ENCODE measurements around the gene ROGDI. TPM values are rescaled to one million over a fixed set of nuclear protein-coding genes. Genes with fewer than 3 reads are reported as not detected.

The ROGDI gene
- total and polyA plus RNA-seq, 2 of the 13 experiments (the other 11 are each of a cell fraction or from before 2014, with no cell fraction given): 19.2 to 42.1 TPM

DNA sequence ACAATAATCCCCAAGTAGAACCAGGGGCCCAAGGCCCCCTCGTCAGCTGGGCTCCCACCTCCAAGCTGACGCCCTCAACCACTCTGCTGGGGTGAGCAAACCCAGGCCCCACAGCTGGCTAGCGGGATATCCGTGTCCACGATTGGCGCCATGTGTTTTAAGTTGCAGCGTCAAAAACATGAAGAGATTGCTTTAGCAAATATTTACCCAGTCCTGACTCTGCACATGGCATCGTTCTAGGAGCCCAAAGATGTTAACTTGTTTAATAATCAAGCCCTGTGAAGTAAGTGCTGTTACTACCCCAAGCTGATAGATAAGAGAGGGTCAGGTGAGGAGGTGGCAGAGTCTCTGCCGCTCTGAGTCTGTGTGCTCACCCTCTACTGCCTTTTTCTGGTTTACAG is 13.9 kb downstream of the ROGDI start (continued):
- TF ChIP-seq, protein P1, sequence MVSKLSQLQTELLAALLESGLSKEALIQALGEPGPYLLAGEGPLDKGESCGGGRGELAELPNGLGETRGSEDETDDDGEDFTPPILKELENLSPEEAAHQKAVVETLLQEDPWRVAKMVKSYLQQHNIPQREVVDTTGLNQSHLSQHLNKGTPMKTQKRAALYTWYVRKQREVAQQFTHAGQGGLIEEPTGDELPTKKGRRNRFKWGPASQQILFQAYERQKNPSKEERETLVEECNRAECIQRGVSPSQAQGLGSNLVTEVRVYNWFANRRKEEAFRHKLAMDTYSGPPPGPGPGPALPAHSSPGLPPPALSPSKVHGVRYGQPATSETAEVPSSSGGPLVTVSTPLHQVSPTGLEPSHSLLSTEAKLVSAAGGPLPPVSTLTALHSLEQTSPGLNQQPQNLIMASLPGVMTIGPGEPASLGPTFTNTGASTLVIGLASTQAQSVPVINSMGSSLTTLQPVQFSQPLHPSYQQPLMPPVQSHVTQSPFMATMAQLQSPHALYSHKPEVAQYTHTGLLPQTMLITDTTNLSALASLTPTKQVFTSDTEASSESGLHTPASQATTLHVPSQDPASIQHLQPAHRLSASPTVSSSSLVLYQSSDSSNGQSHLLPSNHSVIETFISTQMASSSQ (IDR thresholded peaks at IDR 0.05; ENCODE audit: low read depth): 0 out of 2 replicates have a peak, but pooled peaks have one; percentile 19
- TF ChIP-seq, protein P1 (CRISPR knock-in tag; IDR thresholded peaks at IDR 0.05; ENCODE audit: borderline replicate concordance): no peak
- TF ChIP-seq RBAK (CRISPR knock-in tag; IDR thresholded peaks at IDR 0.05) (no peak), ZIK1 (CRISPR knock-in tag; IDR thresholded peaks at IDR 0.05; ENCODE audit: borderline replicate concordance, low read depth) (no peak), AGO2 (optimal IDR thresholded peaks at IDR 0.05; ENCODE audit: low read depth, low read length) (no peak), ESRRA (CRISPR knock-in tag; IDR thresholded peaks at IDR 0.05; ENCODE audit: low read depth) (no peak), HMGXB4 (CRISPR knock-in tag; IDR thresholded peaks at IDR 0.05; ENCODE audit: borderline replicate concordance in 1 of 2, low read depth in 1 of 2) (peak in 1 of 2 experiments; percentile 28; a peak in 1 of 4 replicates), RFX3 (CRISPR knock-in tag; IDR thresholded peaks at IDR 0.05) (no peak), MEF2D (CRISPR knock-in tag; IDR thresholded peaks at IDR 0.05) (no peak), TFDP2 (CRISPR knock-in tag; IDR thresholded peaks at IDR 0.05) (peak; percentile 32; the same call in 1 of the 2 replicates), ZNF337 (CRISPR knock-in tag; IDR thresholded peaks at IDR 0.05; ENCODE audit: borderline replicate concordance, low read depth) (no peak), KAT2B (IDR thresholded peaks at IDR 0.05; ENCODE audit: borderline replicate concordance, low read depth, low read length) (no peak), TAF15 (IDR thresholded peaks at IDR 0.05; ENCODE audit: low read depth, low read length, poor library complexity, severe bottlenecking) (no peak)
- TF ChIP-seq, protein P2, sequence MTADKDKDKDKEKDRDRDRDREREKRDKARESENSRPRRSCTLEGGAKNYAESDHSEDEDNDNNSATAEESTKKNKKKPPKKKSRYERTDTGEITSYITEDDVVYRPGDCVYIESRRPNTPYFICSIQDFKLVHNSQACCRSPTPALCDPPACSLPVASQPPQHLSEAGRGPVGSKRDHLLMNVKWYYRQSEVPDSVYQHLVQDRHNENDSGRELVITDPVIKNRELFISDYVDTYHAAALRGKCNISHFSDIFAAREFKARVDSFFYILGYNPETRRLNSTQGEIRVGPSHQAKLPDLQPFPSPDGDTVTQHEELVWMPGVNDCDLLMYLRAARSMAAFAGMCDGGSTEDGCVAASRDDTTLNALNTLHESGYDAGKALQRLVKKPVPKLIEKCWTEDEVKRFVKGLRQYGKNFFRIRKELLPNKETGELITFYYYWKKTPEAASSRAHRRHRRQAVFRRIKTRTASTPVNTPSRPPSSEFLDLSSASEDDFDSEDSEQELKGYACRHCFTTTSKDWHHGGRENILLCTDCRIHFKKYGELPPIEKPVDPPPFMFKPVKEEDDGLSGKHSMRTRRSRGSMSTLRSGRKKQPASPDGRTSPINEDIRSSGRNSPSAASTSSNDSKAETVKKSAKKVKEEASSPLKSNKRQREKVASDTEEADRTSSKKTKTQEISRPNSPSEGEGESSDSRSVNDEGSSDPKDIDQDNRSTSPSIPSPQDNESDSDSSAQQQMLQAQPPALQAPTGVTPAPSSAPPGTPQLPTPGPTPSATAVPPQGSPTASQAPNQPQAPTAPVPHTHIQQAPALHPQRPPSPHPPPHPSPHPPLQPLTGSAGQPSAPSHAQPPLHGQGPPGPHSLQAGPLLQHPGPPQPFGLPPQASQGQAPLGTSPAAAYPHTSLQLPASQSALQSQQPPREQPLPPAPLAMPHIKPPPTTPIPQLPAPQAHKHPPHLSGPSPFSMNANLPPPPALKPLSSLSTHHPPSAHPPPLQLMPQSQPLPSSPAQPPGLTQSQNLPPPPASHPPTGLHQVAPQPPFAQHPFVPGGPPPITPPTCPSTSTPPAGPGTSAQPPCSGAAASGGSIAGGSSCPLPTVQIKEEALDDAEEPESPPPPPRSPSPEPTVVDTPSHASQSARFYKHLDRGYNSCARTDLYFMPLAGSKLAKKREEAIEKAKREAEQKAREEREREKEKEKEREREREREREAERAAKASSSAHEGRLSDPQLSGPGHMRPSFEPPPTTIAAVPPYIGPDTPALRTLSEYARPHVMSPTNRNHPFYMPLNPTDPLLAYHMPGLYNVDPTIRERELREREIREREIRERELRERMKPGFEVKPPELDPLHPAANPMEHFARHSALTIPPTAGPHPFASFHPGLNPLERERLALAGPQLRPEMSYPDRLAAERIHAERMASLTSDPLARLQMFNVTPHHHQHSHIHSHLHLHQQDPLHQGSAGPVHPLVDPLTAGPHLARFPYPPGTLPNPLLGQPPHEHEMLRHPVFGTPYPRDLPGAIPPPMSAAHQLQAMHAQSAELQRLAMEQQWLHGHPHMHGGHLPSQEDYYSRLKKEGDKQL (CRISPR knock-in tag; IDR thresholded peaks at IDR 0.05; ENCODE audit: low read depth): peak; percentile 44; the same call in 1 of the 2 replicates
- TF ChIP-seq, protein P3, sequence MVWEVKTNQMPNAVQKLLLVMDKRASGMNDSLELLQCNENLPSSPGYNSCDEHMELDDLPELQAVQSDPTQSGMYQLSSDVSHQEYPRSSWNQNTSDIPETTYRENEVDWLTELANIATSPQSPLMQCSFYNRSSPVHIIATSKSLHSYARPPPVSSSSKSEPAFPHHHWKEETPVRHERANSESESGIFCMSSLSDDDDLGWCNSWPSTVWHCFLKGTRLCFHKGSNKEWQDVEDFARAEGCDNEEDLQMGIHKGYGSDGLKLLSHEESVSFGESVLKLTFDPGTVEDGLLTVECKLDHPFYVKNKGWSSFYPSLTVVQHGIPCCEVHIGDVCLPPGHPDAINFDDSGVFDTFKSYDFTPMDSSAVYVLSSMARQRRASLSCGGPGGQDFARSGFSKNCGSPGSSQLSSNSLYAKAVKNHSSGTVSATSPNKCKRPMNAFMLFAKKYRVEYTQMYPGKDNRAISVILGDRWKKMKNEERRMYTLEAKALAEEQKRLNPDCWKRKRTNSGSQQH (CRISPR knock-in tag; IDR thresholded peaks at IDR 0.05; ENCODE audit: low read depth): no peak
